Camera-type eye (tissue), 1 donor: Measurements from ENCODE around the gene ZNF329. TPM values are rescaled to one million over a fixed set of nuclear protein-coding genes. Genes with fewer than 3 reads are reported as not detected.

Experiments
- total RNA-seq: library from RNA; depleted of rRNA; stranded (reverse); fragments of >200 nt; gene quantifications from one replicate; pipeline ENCODE4 v1.2.3, GENCODE V29; 2014

The ZNF329 gene
- 30.3 TPM for total RNA-seq

DNA sequence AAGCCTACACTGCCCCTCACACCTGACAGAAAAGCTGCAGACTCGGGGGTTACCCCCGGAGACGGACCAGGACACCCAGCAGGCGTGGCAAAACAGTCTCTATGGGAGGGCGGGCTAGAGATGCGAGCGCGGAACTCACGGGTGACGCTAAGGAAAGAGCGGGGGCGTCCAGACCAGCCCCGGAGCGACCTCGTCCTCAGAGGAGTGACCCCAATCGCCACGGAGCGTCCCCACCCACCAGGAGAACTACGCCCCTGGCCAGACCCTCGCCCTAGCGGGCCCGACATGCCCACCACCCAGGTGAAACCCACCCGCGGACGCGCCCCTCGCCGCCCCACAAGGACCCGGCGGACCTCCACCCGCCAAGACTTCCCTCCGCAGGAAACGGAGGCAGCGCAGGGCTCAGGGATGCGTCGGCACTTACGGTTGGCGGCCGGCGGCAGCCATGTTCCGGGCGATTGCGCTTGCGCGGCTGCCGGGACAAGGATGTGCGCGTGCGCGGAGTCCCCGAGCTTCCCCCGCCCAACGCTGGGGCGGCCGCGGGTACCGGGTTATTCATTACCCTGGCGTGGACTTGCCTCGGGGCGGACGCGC lies at the start of gene ZNF329:
TSS of gene ZNF329 (minus strand) at position 462 of the 594 bp plus-strand sequence. CDS start 21,286 bp downstream, outside the sequence.

DNA sequence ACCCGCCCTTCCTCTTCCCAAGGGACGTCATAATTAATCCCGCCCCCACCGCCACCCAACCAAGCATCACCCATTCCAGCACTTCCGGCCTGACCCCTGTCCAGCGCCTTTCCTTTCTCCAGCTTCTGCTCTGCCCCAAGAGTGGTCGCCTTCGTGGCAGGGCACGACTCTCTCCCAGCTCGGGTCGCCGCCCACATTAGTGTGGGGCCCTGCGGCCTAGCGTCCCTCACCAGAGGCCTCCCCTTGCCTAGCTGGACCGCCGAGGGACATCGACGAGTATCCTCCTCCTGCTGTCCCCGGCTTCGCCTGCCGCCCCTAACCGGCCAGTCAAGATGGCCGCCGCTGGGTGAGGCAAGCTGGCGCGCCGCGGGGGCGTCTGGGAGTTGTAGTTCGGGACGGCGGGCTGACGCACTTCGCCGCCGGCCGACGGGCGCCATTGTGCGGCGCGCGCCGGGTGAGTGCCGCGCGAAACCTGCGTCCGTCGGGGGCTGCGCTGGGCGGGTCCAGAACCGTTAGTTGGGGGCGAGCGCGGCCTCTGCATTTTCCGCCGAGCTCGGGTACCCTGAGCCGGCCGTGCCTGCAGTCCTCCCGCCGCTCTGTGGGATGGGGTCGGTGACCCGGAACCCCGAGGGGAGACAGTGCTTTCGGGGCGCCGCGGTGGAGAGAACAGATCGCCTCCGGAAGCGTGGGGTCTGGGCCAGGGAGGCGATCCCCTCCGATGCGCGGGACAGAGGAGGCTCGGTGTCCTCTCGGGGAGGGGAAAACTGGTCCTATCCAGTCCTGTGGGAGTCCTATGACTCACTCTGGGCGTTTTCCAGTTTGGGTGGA lies 32.6 kb upstream of the ZNF329 start, which contains the start of gene ZNF274:
TSS of gene ZNF274 (plus strand) at position 73 of the 828 bp plus-strand sequence. CDS start 905 bp downstream, outside the sequence.

DNA sequence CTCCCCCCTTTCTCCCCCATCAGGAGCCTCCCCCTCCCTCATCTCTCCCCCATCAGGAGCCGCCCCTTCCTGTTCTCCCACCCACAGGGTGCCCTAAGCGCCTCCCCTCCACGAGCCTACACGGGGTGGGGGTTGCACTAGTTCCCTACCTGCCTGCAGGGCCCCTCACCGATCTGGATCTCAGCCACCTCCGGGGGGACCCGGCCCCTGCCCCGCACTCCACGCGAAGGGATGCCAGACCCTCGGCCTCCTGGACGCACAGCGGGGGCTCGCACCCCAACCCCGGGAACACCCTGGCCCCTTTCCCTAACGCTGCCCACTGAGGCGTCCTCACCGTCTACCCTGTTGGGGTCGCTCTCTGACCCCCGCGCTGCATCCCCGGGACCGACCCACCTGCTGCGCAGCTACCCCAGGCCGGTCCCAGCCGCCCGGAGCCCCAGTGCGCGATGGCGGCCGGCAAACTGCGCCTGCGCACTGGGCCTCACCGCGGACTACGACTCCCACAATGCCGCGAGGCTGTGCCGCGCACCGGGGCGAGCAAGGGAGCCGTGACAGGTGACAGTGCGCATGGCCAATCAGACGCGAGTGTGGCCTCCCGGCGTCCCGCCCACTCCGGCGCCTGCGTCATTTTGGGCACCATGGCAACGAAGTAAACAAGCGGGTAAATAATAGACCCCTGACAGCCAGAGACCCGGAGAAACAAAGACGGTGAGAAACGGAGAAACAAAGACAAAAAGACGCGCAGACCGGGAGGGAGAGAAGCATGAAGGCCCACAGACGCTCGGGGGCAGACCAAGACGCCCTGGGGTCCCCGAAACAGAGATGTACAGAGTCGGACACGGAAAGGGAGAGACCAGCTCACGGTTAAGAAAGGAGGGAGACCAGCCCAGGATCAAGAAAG lies 52.6 kb downstream of the ZNF329 start, which contains the start of gene ZSCAN18:
TSS of gene ZSCAN18 (minus strand) at position 451 of the 901 bp plus-strand sequence. CDS start 7,964 bp downstream, outside the sequence.

Other genes starting within 250 kb of the ZNF329 start
- 52.0 TPM for gene ZNF417, start 234.2 kb downstream of the ZNF329 start, total RNA-seq
- 31.7 TPM for gene ZNF418, start 215.4 kb downstream of the ZNF329 start, total RNA-seq
- gene ZNF256, start 203.1 kb downstream of the ZNF329 start, total RNA-seq: 19.6 TPM
- 0.66 TPM for gene C19orf18, start 176.3 kb downstream of the ZNF329 start, total RNA-seq
- gene ZNF606, start 148.0 kb downstream of the ZNF329 start, total RNA-seq: 101 TPM
- 0.38 TPM for gene ZSCAN1, start 116.8 kb downstream of the ZNF329 start, total RNA-seq
- gene ZNF135, start 91.5 kb downstream of the ZNF329 start, total RNA-seq: 25.1 TPM
- gene ZSCAN18, start 52.6 kb downstream of the ZNF329 start, total RNA-seq: 140 TPM
- gene ZNF274, start 32.3 kb upstream of the ZNF329 start, total RNA-seq: 37.1 TPM
- 105 TPM for gene ZNF544, start 78.1 kb upstream of the ZNF329 start, total RNA-seq
- gene ZNF8, start 128.2 kb upstream of the ZNF329 start, total RNA-seq: 21.1 TPM
- 37.8 TPM for gene ERVK3-1, start 154.6 kb upstream of the ZNF329 start, total RNA-seq
- gene ZSCAN22, start 176.2 kb upstream of the ZNF329 start, total RNA-seq: 4.1 TPM
- gene A1BG, start 202.7 kb upstream of the ZNF329 start, total RNA-seq: 6.0 TPM
- gene ZNF497, start 212.0 kb upstream of the ZNF329 start, total RNA-seq: 8.7 TPM
- gene ZNF837, start 230.2 kb upstream of the ZNF329 start, total RNA-seq: 4.4 TPM
- gene RPS5, start 236.5 kb upstream of the ZNF329 start, total RNA-seq: 834 TPM
- not detected for gene RNF225, start 244.9 kb upstream of the ZNF329 start, total RNA-seq